Activated T-cell treated with anti-CD3 and anti-CD28 coated beads, Interleukin-2, amount 50 U/mL, for 72 hours (primary cell): ENCODE data around the gene SP1. TPM values are rescaled to one million over a fixed set of nuclear protein-coding genes. Genes with fewer than 3 reads are reported as not detected.

Source experiments
- total RNA-seq, 2 donors: library from RNA; stranded (reverse); gene quantifications; one replicate each; pipeline ENCODE4 v1.2.3, GENCODE V29; 2022

Gene SP1
- total RNA-seq, 2 donors from 2014 or later: 110 to 121 TPM

Other genes with a start within 250 kb of the SP1 start
- gene ZNF740, start 199.5 kb upstream of the SP1 start, total RNA-seq: 10 to 100 TPM; 44.2 to 49.5 TPM
- 10 to 100 TPM; 42.7 to 45.2 TPM for gene CSAD, start 199.3 kb upstream of the SP1 start, total RNA-seq
- 100 to 1,000 TPM in 1 of 2 donors, 10 to 100 TPM in 1; 88.0 to 111 TPM for gene ITGB7, start 172.9 kb upstream of the SP1 start, total RNA-seq
- gene RARG, start 148.0 kb upstream of the SP1 start, total RNA-seq: 10 to 100 TPM; 36.7 to 37.3 TPM
- 10 to 100 TPM; 71.9 to 75.5 TPM for gene ESPL1, start 111.9 kb upstream of the SP1 start, total RNA-seq
- gene PFDN5, start 84.6 kb upstream of the SP1 start, total RNA-seq: 100 to 1,000 TPM; 301 to 318 TPM
- gene MYG1, start 80.5 kb upstream of the SP1 start, total RNA-seq: 10 to 100 TPM; 83.5 to 89.9 TPM
- gene AAAS, start 58.6 kb upstream of the SP1 start, total RNA-seq: 100 to 1,000 TPM in 1 of 2 donors, 10 to 100 TPM in 1; 99.0 to 118 TPM
- gene SP7, start 43.8 kb upstream of the SP1 start, total RNA-seq: not detected
- not detected for gene AMHR2, start 43.7 kb downstream of the SP1 start, total RNA-seq
- gene PRR13, start 61.6 kb downstream of the SP1 start, total RNA-seq: 100 to 1,000 TPM; 109 to 145 TPM
- 1,000 to 10,000 TPM; 1,155 to 1,265 TPM for gene PCBP2, start 71.9 kb downstream of the SP1 start, total RNA-seq
- 10 to 100 TPM; 18.8 to 23.7 TPM for gene MAP3K12, start 119.3 kb downstream of the SP1 start, total RNA-seq
- 10 to 100 TPM; 37.7 to 40.7 TPM for gene TARBP2, start 121.1 kb downstream of the SP1 start, total RNA-seq
- gene NPFF, start 127.3 kb downstream of the SP1 start, total RNA-seq: 1 to 10 TPM in 1 of 2 donors, not detected in 1; 1.3 TPM
- 10 to 100 TPM; 27.4 to 28.1 TPM for gene ATF7, start 246.2 kb downstream of the SP1 start, total RNA-seq